Neural progenitor cell (in vitro differentiated cells): ENCODE results near the gene NUP88. TPM values are rescaled to one million over a fixed set of nuclear protein-coding genes. Genes with fewer than 3 reads are reported as not detected.

Experiments used
- DNase-seq: peaks from one replicate; pipeline ENCODE4 v3.0.0-alpha.2; 2016; ENCODE audit warnings: low spot score
- H2AFZ ChIP-seq: fragments of 200-600 bp; sonication (generic); replicated peaks from 2 replicates; pipeline ENCODE4 v1.6.1; 2016; ENCODE audit warnings: antibody characterized with exemption
- H3F3A ChIP-seq: fragments of 200-600 bp; sonication (generic); 2 replicates; pipeline ENCODE4 v1.6.1; 2016; ENCODE audit warnings: antibody characterized with exemption, low read depth
- H3K27ac ChIP-seq: fragments of 200-600 bp; sonication (generic); 2 replicates; pipeline ENCODE4 v1.5.1; 2016; ENCODE audit warnings: mild to moderate bottlenecking
- H3K27me3 ChIP-seq: fragments of 200-600 bp; sonication (generic); 2 replicates; pipeline ENCODE4 v1.6.1; 2016; ENCODE audit warnings: mild to moderate bottlenecking, moderate library complexity
- H3K36me3 ChIP-seq: fragments of 200-600 bp; sonication (generic); 2 replicates; pipeline ENCODE4 v1.5.1; 2016
- H3K4me1 ChIP-seq: fragments of 200-600 bp; sonication (generic); 2 replicates; pipeline ENCODE4 v1.6.1; 2016; ENCODE audit warnings: mixed run types
- H3K4me2 ChIP-seq: fragments of 200-600 bp; sonication (generic); 2 replicates; pipeline ENCODE4 v1.6.1; 2016
- H3K4me3 ChIP-seq: fragments of 200-600 bp; sonication (generic); 2 replicates; pipeline ENCODE4 v1.5.1; 2016
- H3K79me2 ChIP-seq: fragments of 200-600 bp; sonication (generic); 2 replicates; pipeline ENCODE4 v1.6.1; 2016; ENCODE audit warnings: low read depth
- H3K9ac ChIP-seq: fragments of 200-600 bp; sonication (generic); 2 replicates; pipeline ENCODE4 v1.6.1; 2016
- H3K9me3 ChIP-seq: fragments of 200-600 bp; sonication (generic); 2 replicates; pipeline ENCODE4 v1.5.1; 2016; ENCODE audit warnings: low read depth
- H4K20me1 ChIP-seq: fragments of 200-600 bp; sonication (generic); 2 replicates; pipeline ENCODE4 v1.6.1; 2016; ENCODE audit warnings: low read depth
- H3K27ac Mint-ChIP-seq: 3 replicates; pipeline ENCODE4 v1.8.0; 2021; ENCODE audit warnings: mixed read lengths
- H3K27me3 Mint-ChIP-seq: 2 replicates; pipeline ENCODE4 v1.8.0; 2022; ENCODE audit warnings: low read depth, mild to moderate bottlenecking, inconsistent platforms, moderate library complexity, mixed read lengths; ENCODE audit not compliant: insufficient read depth
- H3K36me3 Mint-ChIP-seq: 3 replicates; pipeline ENCODE4 v1.8.0; 2021; ENCODE audit warnings: mixed read lengths
- H3K4me1 Mint-ChIP-seq: 3 replicates; pipeline ENCODE4 v1.8.0; 2021; ENCODE audit warnings: mixed read lengths
- H3K4me3 Mint-ChIP-seq: 3 replicates; pipeline ENCODE4 v1.8.0; 2021; ENCODE audit warnings: mild to moderate bottlenecking, moderate library complexity, mixed read lengths
- H3K9me3 Mint-ChIP-seq: 3 replicates; pipeline ENCODE4 v1.8.0; 2020; ENCODE audit warnings: mixed read lengths
- EZH2 ChIP-seq: fragments of 200-600 bp; sonication (generic); IDR thresholded peaks from 2 replicates; pipeline ENCODE4 v1.6.1; 2017; ENCODE audit warnings: antibody characterized with exemption, mild to moderate bottlenecking, moderate library complexity
- EZH2phosphoT487 ChIP-seq: fragments of 200-600 bp; sonication (generic); IDR thresholded peaks from 2 replicates; pipeline ENCODE4 v1.6.1; 2017; ENCODE audit warnings: antibody characterized with exemption
- total RNA-seq: library from RNA; depleted of rRNA; stranded (reverse); fragments of >200 nt; gene quantifications from 2 replicates; pipeline ENCODE4 v1.2.3, GENCODE V29; 2015; ENCODE audit warnings: low replicate concordance
- TF ChIP-seq, protein P1 (sequence below): fragments of 200-600 bp; sonication (generic); IDR thresholded peaks from 2 replicates; pipeline ENCODE4 v1.5.1; 2017; ENCODE audit warnings: antibody characterized with exemption, mild to moderate bottlenecking

NUP88 gene
- total RNA-seq, 1 donor from 2014 or later, result 135 TPM

DNA sequence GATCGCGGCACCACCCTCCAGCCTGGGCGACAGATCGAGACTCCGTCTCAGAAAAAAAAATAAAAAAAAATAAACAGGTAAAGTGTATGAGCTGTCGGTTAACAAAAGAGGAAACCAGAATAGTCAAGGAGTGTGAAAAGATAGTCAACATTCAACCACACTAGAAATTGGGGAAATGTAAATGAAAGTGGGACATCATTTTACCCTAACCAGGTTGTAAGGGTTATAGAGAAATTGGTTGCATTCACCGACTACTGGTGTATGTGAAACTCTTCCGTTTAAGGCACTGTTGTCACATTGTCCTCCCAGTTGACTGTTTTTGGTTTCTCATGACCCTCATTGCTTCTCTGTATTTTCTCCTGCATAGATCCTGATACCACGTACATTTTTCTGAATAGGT lies 74.5 kb downstream of the NUP88 start:
- no peak overlapping the region for H3K27ac Mint-ChIP-seq
- H3K4me3 ChIP-seq, result no peak overlapping the region
- H3K36me3 ChIP-seq, result no peaks in the 10 kb centered on the region

More for the DNA sequence above, 74.5 kb downstream of the NUP88 start:
- no peaks in the 10 kb centered on the region for H3K9me3 Mint-ChIP-seq
- DNase-seq, result no peak
- no peak overlapping the region for H2AFZ ChIP-seq
- H3K4me1 ChIP-seq, result no peaks in the 10 kb centered on the region
- no peaks in the 10 kb centered on the region for H3K79me2 ChIP-seq
- no peak overlapping the region for H3K4me2 ChIP-seq
- H3K9ac ChIP-seq, result no peak overlapping the region
- no peaks in the 10 kb centered on the region for H3F3A ChIP-seq
- no peak overlapping the region for H3K4me3 Mint-ChIP-seq
- H3K9me3 ChIP-seq, result no peaks in the 10 kb centered on the region
- no peaks in the 10 kb centered on the region for H4K20me1 ChIP-seq
- H3K27me3 ChIP-seq, result no peaks in the 10 kb centered on the region
- H3K36me3 Mint-ChIP-seq, result peaks cover 18% of the 10 kb centered on the region
- no peak overlapping the region for H3K27ac ChIP-seq
- H3K4me1 Mint-ChIP-seq, result no peaks in the 10 kb centered on the region
- H3K27me3 Mint-ChIP-seq, result no peaks in the 10 kb centered on the region
- TF ChIP-seq EZH2phosphoT487, result no peak
- TF ChIP-seq EZH2, result no peak
- TF ChIP-seq, protein P1, sequence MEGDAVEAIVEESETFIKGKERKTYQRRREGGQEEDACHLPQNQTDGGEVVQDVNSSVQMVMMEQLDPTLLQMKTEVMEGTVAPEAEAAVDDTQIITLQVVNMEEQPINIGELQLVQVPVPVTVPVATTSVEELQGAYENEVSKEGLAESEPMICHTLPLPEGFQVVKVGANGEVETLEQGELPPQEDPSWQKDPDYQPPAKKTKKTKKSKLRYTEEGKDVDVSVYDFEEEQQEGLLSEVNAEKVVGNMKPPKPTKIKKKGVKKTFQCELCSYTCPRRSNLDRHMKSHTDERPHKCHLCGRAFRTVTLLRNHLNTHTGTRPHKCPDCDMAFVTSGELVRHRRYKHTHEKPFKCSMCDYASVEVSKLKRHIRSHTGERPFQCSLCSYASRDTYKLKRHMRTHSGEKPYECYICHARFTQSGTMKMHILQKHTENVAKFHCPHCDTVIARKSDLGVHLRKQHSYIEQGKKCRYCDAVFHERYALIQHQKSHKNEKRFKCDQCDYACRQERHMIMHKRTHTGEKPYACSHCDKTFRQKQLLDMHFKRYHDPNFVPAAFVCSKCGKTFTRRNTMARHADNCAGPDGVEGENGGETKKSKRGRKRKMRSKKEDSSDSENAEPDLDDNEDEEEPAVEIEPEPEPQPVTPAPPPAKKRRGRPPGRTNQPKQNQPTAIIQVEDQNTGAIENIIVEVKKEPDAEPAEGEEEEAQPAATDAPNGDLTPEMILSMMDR, result no peak

Other genes with a start within 250 kb of the NUP88 start
- gene ZNF594, start 227.8 kb downstream of the NUP88 start, total RNA-seq, result 19.5 and 25.3 TPM in 2 replicates
- not detected in 2 replicates for gene SCIMP, start 184.8 kb downstream of the NUP88 start, total RNA-seq
- 43.2 and 50.0 TPM in 2 replicates for gene RABEP1, start 137.4 kb downstream of the NUP88 start, total RNA-seq
- gene RPAIN, start 520 bp upstream of the NUP88 start, total RNA-seq, result 116 and 121 TPM in 2 replicates
- 204 and 254 TPM in 2 replicates for gene C1QBP, start 19.5 kb upstream of the NUP88 start, total RNA-seq
- gene DHX33, start 49.3 kb upstream of the NUP88 start, total RNA-seq, result 15.0 and 19.0 TPM in 2 replicates
- gene DERL2, start 66.5 kb upstream of the NUP88 start, total RNA-seq, result 40.9 and 47.8 TPM in 2 replicates
- gene MIS12, start 66.9 kb upstream of the NUP88 start, total RNA-seq, result 36.5 and 53.7 TPM in 2 replicates
- 29.3 and 88.3 TPM in 2 replicates for gene NLRP1, start 164.8 kb upstream of the NUP88 start, total RNA-seq